HepG2 (cell line): Measurements from ENCODE around the gene INPP4B. TPM values are rescaled to one million over a fixed set of nuclear protein-coding genes. Genes with fewer than 3 reads are reported as not detected.

Source experiments
- ATAC-seq: fragments of 200-7000 bp; cut with Tn5 transposase; 3 replicates; pipeline ENCODE4 v1.9.1; 2020; ENCODE audit warnings: mild to moderate bottlenecking, moderate library complexity
- BruUV-seq: library from RNA; stranded (reverse); fragments of 400-500 nt; replicated peaks from 2 replicates; lab custom pipeline; 2021; lab: Mats Ljungman, UMichigan
- CTCF ChIA-PET: fragments of 300-600 bp; formaldehyde crosslinking; extraction: SDS; loops from one replicate; lab custom pipeline; 2021; ENCODE audit warnings: low total read pairs, inconsistent platforms, low intra/inter-chr PET ratio; lab: Yijun Ruan, JAX
- POLR2A ChIA-PET: fragments of 350-600 bp; sonication (Branson Sonifier 250); formaldehyde crosslinking; loops from one replicate; lab custom pipeline; 2020; ENCODE audit warnings: antibody characterized with exemption, inconsistent platforms; lab: Yijun Ruan, JAX
- DNase-seq: peaks from one replicate; pipeline ENCODE4 v3.0.0-alpha.2; 2015; ENCODE audit warnings: low spot score
- FAIRE-seq: peaks from 3 replicates; lab custom pipeline; 2011; peaks lifted over from hg19 to GRCh38; lab: Jason Lieb, UNC
- H2AFZ ChIP-seq: one replicate; pipeline ENCODE4 v1.6.1; 2011; ENCODE audit warnings: low read length, inconsistent platforms
- H3K27ac ChIP-seq: fragments of 300-600 bp; 3 replicates; pipeline ENCODE4 v1.8.0; 2011; ENCODE audit warnings: mixed run types, mild to moderate bottlenecking, mixed read lengths, low read length, inconsistent platforms; ENCODE audit not compliant: insufficient read depth; ENCODE audit errors: extremely low read length
- H3K27me3 ChIP-seq, 2 experiments: fragments of 200-600 bp in 1 of 2; 2 replicates in 1 of 2; 3 replicates in 1 of 2; pipeline versions ENCODE4 v1.6.0 to v1.8.0; 2011; ENCODE audit warnings: low read length in 2 of 2, mild to moderate bottlenecking in 2 of 2, moderate library complexity in 2 of 2, inconsistent platforms in 1 of 2; ENCODE audit not compliant: insufficient read depth in 2 of 2, control insufficient read depth in 1 of 2
- H3K36me3 ChIP-seq, 2 experiments: fragments of 200-600 bp in 1 of 2; replicated peaks in 1 of 2; 2 replicates in 1 of 2; 3 replicates in 1 of 2; pipeline versions ENCODE4 v1.5.1 to v1.8.0; 2011; ENCODE audit warnings: low read length in 2 of 2, inconsistent platforms in 1 of 2; ENCODE audit not compliant: insufficient read depth in 2 of 2, control insufficient read depth in 1 of 2
- H3K4me1 ChIP-seq: 2 replicates; pipeline ENCODE4 v1.5.1; 2012; ENCODE audit warnings: low read length, inconsistent platforms; ENCODE audit not compliant: insufficient read depth
- H3K4me2 ChIP-seq: 2 replicates; pipeline ENCODE4 v1.6.0; 2011; ENCODE audit warnings: low read depth, low read length, inconsistent platforms
- H3K4me3 ChIP-seq, 3 experiments: fragments of 200-600 bp in 1 of 3; sonication (generic), shearing (Covaris generic) in 1 of 3; replicated peaks in 1 of 3; 2 replicates each; pipeline ENCODE4 v1.5.1; 2011 to 2016; ENCODE audit warnings: low read length in 3 of 3, inconsistent platforms in 2 of 3, low read depth in 2 of 3, mild to moderate bottlenecking in 2 of 3, control low read depth in 1 of 3, mixed read lengths in 1 of 3; ENCODE audit not compliant: insufficient read depth in 1 of 3
- H3K79me2 ChIP-seq: one replicate; pipeline ENCODE4 v1.6.1; 2011; ENCODE audit warnings: low read length, inconsistent platforms; ENCODE audit not compliant: insufficient read depth
- H3K9ac ChIP-seq: 2 replicates; pipeline ENCODE4 v1.6.0; 2011; ENCODE audit warnings: mild to moderate bottlenecking, low read depth, low read length, inconsistent platforms; ENCODE audit not compliant: insufficient read depth
- H3K9me3 ChIP-seq: 2 replicates; pipeline ENCODE4 v1.5.1; 2012; ENCODE audit warnings: mild to moderate bottlenecking, low read length
- H4K20me1 ChIP-seq: 2 replicates; pipeline ENCODE4 v1.6.0; 2011; ENCODE audit warnings: inconsistent platforms, mild to moderate bottlenecking, low read length, moderate library complexity; ENCODE audit not compliant: insufficient read depth
- AGO1 ChIP-seq: fragments of 200-400 bp; formaldehyde crosslinking; IDR thresholded peaks from 2 replicates; pipeline ENCODE4 v1.6.1; 2017; ENCODE audit warnings: mild to moderate bottlenecking, low read depth, low read length, moderate library complexity; ENCODE audit not compliant: poor library complexity, severe bottlenecking
- KDM2A ChIP-seq: sonication (generic); formaldehyde crosslinking; IDR thresholded peaks from 2 replicates; pipeline ENCODE4 v1.4.0; 2020; ENCODE audit warnings: low read depth, missing genetic modification reagents, borderline replicate concordance
- PAX8 ChIP-seq: sonication (generic); formaldehyde crosslinking; IDR thresholded peaks from 2 replicates; pipeline ENCODE4 v1.8.0; 2022; ENCODE audit warnings: mild to moderate bottlenecking, missing genetic modification reagents, borderline replicate concordance
- PRPF4 ChIP-seq: fragments of 200-400 bp; formaldehyde crosslinking; IDR thresholded peaks from 2 replicates; pipeline ENCODE4 v1.6.1; 2016; ENCODE audit warnings: low read length, low read depth; ENCODE audit not compliant: poor library complexity, severe bottlenecking
- RFX1 ChIP-seq: fragments of 450-650 bp; IDR thresholded peaks from 2 replicates; pipeline ENCODE4 v1.6.1; 2017
- ZFX ChIP-seq: sonication (generic); formaldehyde crosslinking; IDR thresholded peaks from 2 replicates; pipeline ENCODE4 v1.4.0; 2020; ENCODE audit warnings: mild to moderate bottlenecking, low read depth, missing genetic modification reagents, moderate library complexity
- ZNF253 ChIP-seq: sonication (generic); formaldehyde crosslinking; IDR thresholded peaks from 2 replicates; pipeline ENCODE4 v1.8.0; 2022; ENCODE audit warnings: mild to moderate bottlenecking, missing genetic modification reagents, borderline replicate concordance
- ZNF530 ChIP-seq: sonication (generic); formaldehyde crosslinking; IDR thresholded peaks from 2 replicates; pipeline ENCODE4 v1.5.0; 2020; ENCODE audit warnings: low read depth, mild to moderate bottlenecking, missing genetic modification reagents
- ZNF644 ChIP-seq: IDR thresholded peaks from 2 replicates; pipeline ENCODE4 v1.6.1; 2016; ENCODE audit warnings: low read depth
- WGBS: methylation state at CpG from one replicate; pipeline ENCODE4 v1.1.6; 2017; ENCODE audit warnings: low lambda C conversion rate; 5-methylcytosine and 5-hydroxymethylcytosine counted together
- in situ Hi-C: cut with HindIII; loops from 2 replicates; pipeline ENCODE4 v1.10.0; 2017; ENCODE audit warnings: low pct_unique_long_range_greater_than_20kb; ENCODE audit not compliant: extremely low pct_ligation_motif_present
- intact Hi-C: fragments of 100-400 bp; cut with micrococcal nuclease; formaldehyde crosslinking; loops from one replicate; pipeline ENCODE4 v1.10.0; 2022; ENCODE audit not compliant: unreplicated experiment
- polyA plus RNA-seq, 8 experiments: library from polyadenylated mRNA; depleted of rRNA in 3 of 8; stranded (reverse) in 7 of 8; unstranded in 1 of 8; fragments of >200 nt; fragmentation: Illumina TruSeq in 4 of 8; extraction: Trizol in 4 of 8; gene quantifications; 2 replicates each; pipeline versions ENCODE4 v1.2.1 to v1.2.3, GENCODE V29; 2011 to 2016; ENCODE audit warnings: low read depth in 4 of 8, missing spikeins in 1 of 8, mixed read lengths in 1 of 8; ENCODE audit not compliant: insufficient read depth in 1 of 8
- total RNA-seq, 5 experiments: library from RNA; depleted of rRNA; stranded (reverse); fragments of >200 nt; fragmentation: Illumina TruSeq; extraction: Trizol; gene quantifications; 2 replicates each; pipeline ENCODE4 v1.2.3, GENCODE V29; 2016; ENCODE audit warnings: low read depth in 1 of 5
- TF ChIP-seq, protein P1 (sequence below): sonication (generic); formaldehyde crosslinking; IDR thresholded peaks from 2 replicates; pipeline ENCODE4 v1.9.0; 2022; ENCODE audit warnings: missing genetic modification reagents, mild to moderate bottlenecking, borderline replicate concordance
- TF ChIP-seq, protein P2 (sequence below): sonication (generic); formaldehyde crosslinking; IDR thresholded peaks from 2 replicates; pipeline ENCODE4 v1.4.0; 2020; ENCODE audit warnings: low read depth, mild to moderate bottlenecking, missing genetic modification reagents
- TF ChIP-seq, protein P3 (sequence below): IDR thresholded peaks from 2 replicates; pipeline ENCODE4 v1.6.1; 2016; ENCODE audit warnings: low read depth

INPP4B gene
- total and polyA plus RNA-seq, 2 of the 13 experiments (the other 11 are each of a cell fraction or from before 2014, with no cell fraction given), result not detected

- no peaks in the 10 kb centered on the region for H3K79me2 ChIP-seq
- H3K9ac ChIP-seq, result no peak overlapping the region
- DNase-seq (no peak), ATAC-seq (no peak), FAIRE-seq (no peak)
- H3K27ac ChIP-seq, result no peak overlapping the region
- no peaks in the 10 kb centered on the region for H4K20me1 ChIP-seq
- H3K4me1 ChIP-seq, result no peaks in the 10 kb centered on the region
- TF ChIP-seq PRPF4, result no peak
- TF ChIP-seq KDM2A (CRISPR knock-in tag), result no peak
- TF ChIP-seq, protein P1, sequence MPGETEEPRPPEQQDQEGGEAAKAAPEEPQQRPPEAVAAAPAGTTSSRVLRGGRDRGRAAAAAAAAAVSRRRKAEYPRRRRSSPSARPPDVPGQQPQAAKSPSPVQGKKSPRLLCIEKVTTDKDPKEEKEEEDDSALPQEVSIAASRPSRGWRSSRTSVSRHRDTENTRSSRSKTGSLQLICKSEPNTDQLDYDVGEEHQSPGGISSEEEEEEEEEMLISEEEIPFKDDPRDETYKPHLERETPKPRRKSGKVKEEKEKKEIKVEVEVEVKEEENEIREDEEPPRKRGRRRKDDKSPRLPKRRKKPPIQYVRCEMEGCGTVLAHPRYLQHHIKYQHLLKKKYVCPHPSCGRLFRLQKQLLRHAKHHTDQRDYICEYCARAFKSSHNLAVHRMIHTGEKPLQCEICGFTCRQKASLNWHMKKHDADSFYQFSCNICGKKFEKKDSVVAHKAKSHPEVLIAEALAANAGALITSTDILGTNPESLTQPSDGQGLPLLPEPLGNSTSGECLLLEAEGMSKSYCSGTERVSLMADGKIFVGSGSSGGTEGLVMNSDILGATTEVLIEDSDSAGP (CRISPR knock-in tag), result no peak
- TF ChIP-seq ZFX (CRISPR knock-in tag), result no peak
- TF ChIP-seq ZNF530 (CRISPR knock-in tag), result no peak
- TF ChIP-seq ZNF253 (CRISPR knock-in tag), result no peak
- TF ChIP-seq, protein P2, sequence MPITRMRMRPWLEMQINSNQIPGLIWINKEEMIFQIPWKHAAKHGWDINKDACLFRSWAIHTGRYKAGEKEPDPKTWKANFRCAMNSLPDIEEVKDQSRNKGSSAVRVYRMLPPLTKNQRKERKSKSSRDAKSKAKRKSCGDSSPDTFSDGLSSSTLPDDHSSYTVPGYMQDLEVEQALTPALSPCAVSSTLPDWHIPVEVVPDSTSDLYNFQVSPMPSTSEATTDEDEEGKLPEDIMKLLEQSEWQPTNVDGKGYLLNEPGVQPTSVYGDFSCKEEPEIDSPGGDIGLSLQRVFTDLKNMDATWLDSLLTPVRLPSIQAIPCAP (CRISPR knock-in tag), result no peak
- TF ChIP-seq PAX8 (CRISPR knock-in tag), result no peak
- TF ChIP-seq, protein P3, sequence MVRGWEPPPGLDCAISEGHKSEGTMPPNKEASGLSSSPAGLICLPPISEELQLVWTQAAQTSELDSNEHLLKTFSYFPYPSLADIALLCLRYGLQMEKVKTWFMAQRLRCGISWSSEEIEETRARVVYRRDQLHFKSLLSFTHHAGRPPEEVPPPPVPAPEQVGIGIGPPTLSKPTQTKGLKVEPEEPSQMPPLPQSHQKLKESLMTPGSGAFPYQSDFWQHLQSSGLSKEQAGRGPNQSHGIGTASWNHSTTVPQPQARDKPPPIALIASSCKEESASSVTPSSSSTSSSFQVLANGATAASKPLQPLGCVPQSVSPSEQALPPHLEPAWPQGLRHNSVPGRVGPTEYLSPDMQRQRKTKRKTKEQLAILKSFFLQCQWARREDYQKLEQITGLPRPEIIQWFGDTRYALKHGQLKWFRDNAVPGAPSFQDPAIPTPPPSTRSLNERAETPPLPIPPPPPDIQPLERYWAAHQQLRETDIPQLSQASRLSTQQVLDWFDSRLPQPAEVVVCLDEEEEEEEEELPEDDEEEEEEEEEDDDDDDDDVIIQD (CRISPR knock-in tag), result no peak
- TF ChIP-seq ZNF644 (CRISPR knock-in tag), result no peak
- TF ChIP-seq AGO1, result no peak
- TF ChIP-seq RFX1, result no peak
- no peaks in the 10 kb centered on the region; a peak in 1 of 5 replicates for H3K27me3 ChIP-seq
- BruUV-seq, result no TSS peak
- H3K4me3 ChIP-seq, result no peak overlapping the region
- CTCF ChIA-PET, result no interaction called here
- H2AFZ ChIP-seq, result no peak overlapping the region
- in situ Hi-C loops, result no loop called here
- H3K4me2 ChIP-seq, result no peak overlapping the region
- H3K36me3 ChIP-seq, result no peaks in the 10 kb centered on the region
- WGBS, result 7% methylated on average over 4 of the region's 4 CpGs
- POLR2A ChIA-PET, result no interaction called here
- intact Hi-C loops, result no loop called here
- H3K9me3 ChIP-seq, result no peaks in the 10 kb centered on the region
Observed at GRCh38 chr4:142777045-142777743, 68.9 kb downstream of the INPP4B start.
